ENCODE data around the gene LSM5.

LSM5 gene

DNA sequence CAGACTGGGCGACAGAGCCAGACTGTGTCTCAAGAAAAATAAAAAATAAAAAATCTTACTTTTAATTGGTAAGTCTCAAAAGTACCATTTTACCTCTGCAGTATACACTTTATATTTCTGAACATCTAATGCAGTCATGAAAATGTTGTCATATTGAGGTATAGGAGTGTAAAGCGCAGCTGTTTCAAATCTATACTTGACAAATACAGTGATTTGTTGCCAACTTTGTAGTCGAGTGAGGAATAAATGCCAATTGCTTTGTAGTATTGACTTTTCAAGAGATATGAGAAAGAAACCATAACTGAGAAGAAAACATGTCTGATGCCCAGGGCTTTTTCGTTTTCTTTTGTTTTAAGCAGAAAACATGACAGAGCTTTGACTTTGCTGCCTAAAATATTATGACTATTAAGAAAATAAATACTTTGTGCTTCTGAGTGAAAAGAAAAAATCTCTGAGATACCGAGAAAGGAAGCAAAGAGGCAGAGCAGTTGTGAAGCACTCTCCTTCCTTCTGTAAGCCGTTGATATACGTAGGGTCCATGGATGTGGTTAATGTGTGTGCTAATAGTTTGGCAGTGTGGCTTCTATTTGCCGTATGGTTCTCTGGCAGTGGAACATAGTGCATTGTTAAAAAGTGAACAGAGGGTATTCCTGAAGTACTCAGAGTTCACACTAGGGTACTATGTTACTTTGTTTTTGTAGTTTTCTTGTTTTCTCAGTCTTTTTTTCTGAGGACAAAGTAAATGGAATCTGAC lies 43.3 kb upstream of the LSM5 start:
- H3K4me3 ChIP-seq (ENCODE audit: low read depth, low read length) = no peak overlapping the region
- no peak for DNase-seq (ENCODE audit: low read depth)
- TF ChIP-seq, protein P1, sequence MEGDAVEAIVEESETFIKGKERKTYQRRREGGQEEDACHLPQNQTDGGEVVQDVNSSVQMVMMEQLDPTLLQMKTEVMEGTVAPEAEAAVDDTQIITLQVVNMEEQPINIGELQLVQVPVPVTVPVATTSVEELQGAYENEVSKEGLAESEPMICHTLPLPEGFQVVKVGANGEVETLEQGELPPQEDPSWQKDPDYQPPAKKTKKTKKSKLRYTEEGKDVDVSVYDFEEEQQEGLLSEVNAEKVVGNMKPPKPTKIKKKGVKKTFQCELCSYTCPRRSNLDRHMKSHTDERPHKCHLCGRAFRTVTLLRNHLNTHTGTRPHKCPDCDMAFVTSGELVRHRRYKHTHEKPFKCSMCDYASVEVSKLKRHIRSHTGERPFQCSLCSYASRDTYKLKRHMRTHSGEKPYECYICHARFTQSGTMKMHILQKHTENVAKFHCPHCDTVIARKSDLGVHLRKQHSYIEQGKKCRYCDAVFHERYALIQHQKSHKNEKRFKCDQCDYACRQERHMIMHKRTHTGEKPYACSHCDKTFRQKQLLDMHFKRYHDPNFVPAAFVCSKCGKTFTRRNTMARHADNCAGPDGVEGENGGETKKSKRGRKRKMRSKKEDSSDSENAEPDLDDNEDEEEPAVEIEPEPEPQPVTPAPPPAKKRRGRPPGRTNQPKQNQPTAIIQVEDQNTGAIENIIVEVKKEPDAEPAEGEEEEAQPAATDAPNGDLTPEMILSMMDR (IDR thresholded peaks at IDR 0.05; ENCODE audit: low read depth, low read length, missing control alignments) = no peak

DNA sequence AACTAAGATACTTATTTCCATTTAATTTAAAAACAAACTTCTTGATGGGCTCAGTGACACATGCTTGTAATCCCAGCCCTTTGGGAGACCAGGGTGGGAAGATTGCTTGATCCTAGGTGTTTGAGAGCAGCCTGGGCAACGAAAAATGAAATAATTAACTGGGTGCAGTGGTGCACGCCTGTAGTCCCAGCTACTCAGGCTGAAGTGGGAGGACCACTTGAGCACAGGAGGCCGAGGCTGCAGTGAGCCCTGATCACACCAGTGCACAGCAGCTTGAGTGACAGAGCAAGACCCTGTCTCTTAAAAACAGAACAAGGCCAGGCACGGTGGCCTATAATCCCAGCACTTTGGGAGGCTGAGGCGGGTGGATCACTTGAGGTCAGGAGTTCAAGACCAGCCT lies 42.5 kb upstream of the LSM5 start:
- no peak for DNase-seq (ENCODE audit: low read depth)
- H3K4me3 ChIP-seq (ENCODE audit: low read depth, low read length) = no peak overlapping the region
- TF ChIP-seq, protein P1 (IDR thresholded peaks at IDR 0.05; ENCODE audit: low read depth, low read length, missing control alignments) = no peak

DNA sequence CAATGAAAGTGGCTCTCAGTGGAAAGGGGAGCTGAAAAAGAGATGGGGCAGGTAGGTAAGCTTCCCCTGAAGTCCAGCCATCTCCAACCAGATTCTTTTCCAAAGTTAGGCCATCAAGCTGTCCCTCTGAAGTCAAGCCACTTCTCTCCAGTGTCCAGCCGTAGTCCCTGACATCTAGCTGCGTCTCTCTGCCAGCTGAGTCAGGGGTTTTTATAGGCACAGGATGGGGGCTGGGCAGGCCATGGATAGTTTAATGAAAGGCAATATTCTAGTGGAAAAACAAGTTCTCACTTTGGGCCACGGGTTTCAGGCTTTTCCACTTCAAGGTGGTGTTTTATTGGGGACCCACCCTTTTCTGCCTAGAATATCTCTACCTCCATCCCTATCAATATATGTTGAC lies 41.9 kb upstream of the LSM5 start:
- H3K4me3 ChIP-seq (ENCODE audit: low read depth, low read length) = no peak overlapping the region
- no peak for DNase-seq (ENCODE audit: low read depth)
- TF ChIP-seq, protein P1 (IDR thresholded peaks at IDR 0.05; ENCODE audit: low read depth, low read length, missing control alignments) = no peak

DNA sequence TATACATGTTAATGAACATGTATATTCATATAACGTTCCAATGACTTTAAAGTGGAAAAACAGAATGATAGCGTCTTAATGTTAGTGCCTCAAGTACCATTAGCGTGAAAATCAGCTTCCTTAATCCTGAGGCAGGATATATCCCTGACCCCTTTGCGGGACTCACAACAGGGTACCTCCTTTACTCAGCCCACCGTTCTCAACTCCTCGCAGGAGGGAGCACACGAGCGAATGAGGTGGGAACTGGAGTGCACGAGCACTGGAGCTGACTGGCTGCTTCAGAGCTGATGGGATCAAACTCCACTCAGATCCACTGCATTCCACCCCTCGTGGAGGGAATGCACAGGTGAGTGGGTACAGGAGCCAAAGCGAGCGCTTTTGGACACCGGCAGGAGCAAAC lies 41.2 kb upstream of the LSM5 start:
- H3K4me3 ChIP-seq (ENCODE audit: low read depth, low read length) = no peak overlapping the region
- TF ChIP-seq, protein P1 (IDR thresholded peaks at IDR 0.05; ENCODE audit: low read depth, low read length, missing control alignments) = no peak
- no peak for DNase-seq (ENCODE audit: low read depth)

- no peak overlapping the region for H3K4me3 ChIP-seq (ENCODE audit: low read depth, low read length)
- DNase-seq (ENCODE audit: low read depth) = no peak
- TF ChIP-seq, protein P1 (IDR thresholded peaks at IDR 0.05; ENCODE audit: low read depth, low read length, missing control alignments) = no peak
Measured at GRCh38 chr7:32525839-32526238, 35.7 kb upstream of the LSM5 start.

- TF ChIP-seq, protein P1 (IDR thresholded peaks at IDR 0.05; ENCODE audit: low read depth, low read length, missing control alignments) = no peak
- no peak for DNase-seq (ENCODE audit: low read depth)
- no peak overlapping the region for H3K4me3 ChIP-seq (ENCODE audit: low read depth, low read length)
Measured at GRCh38 chr7:32524631-32525030, 34.5 kb upstream of the LSM5 start.

Measured in GM12864 (cell line).